ENCODE measurements around the gene IGFBP2.

The IGFBP2 gene

DNA sequence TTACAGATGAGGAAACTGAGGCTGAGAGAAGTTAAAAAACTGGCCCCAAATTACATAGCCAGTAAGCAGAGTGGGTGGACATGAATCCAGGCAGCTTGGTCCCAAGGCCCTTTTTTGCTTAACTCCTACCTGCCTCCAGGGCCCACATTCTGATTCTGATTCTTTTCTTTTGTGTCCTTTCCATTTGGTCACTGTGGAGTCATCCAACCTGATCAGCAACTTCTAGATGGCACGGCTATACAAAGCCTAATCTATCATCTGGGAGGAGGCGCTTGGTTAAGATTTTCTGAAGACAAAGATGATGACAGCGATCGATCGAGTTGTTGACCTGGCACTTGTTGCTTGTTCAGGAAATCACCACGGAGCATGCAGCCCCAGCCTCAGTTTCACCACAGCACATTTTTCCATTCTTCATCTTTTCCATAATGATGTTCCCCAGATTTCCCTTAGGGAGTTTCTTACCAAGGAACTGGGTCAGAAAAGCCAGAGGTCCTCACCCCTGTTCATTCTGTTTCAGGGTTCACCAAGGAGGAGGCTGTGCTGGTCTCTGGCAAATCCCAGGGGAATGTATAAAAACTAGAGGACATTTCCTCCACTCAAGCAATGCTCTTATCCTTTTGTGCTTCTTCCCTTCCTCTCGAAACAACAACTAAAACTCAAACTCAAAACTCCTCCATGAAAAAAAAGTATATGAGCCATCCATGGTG, 6.9 kb upstream of the IGFBP2 start:
- no peaks in the 10 kb centered on the region for H4K20me1 ChIP-seq (ENCODE audit: insufficient read depth, low read length)
- TF ChIP-seq EZH2phosphoT487 (IDR thresholded peaks at IDR 0.05; ENCODE audit: low read depth): no peak
- TF ChIP-seq, protein P1, sequence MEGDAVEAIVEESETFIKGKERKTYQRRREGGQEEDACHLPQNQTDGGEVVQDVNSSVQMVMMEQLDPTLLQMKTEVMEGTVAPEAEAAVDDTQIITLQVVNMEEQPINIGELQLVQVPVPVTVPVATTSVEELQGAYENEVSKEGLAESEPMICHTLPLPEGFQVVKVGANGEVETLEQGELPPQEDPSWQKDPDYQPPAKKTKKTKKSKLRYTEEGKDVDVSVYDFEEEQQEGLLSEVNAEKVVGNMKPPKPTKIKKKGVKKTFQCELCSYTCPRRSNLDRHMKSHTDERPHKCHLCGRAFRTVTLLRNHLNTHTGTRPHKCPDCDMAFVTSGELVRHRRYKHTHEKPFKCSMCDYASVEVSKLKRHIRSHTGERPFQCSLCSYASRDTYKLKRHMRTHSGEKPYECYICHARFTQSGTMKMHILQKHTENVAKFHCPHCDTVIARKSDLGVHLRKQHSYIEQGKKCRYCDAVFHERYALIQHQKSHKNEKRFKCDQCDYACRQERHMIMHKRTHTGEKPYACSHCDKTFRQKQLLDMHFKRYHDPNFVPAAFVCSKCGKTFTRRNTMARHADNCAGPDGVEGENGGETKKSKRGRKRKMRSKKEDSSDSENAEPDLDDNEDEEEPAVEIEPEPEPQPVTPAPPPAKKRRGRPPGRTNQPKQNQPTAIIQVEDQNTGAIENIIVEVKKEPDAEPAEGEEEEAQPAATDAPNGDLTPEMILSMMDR (IDR thresholded peaks at IDR 0.05; ENCODE audit: low read depth, low read length): no peak
- no peaks in the 10 kb centered on the region for H3K27me3 ChIP-seq (ENCODE audit: low read depth, low read length)
- H2AFZ ChIP-seq (ENCODE audit: low read depth, low read length): no peak overlapping the region
- H3K36me3 ChIP-seq (replicated peaks; ENCODE audit: low read depth, low read length): no peaks in the 10 kb centered on the region
- H3K9ac ChIP-seq (ENCODE audit: low read length): no peak overlapping the region
- no peak overlapping the region for H3K4me3 ChIP-seq (ENCODE audit: low read length)
- no peaks in the 10 kb centered on the region for H3K4me1 ChIP-seq (ENCODE audit: low read length)
- no peak overlapping the region for H3K27ac ChIP-seq (ENCODE audit: low read length)
- H3K79me2 ChIP-seq (ENCODE audit: low read length): no peaks in the 10 kb centered on the region
- H3K9me3 ChIP-seq (ENCODE audit: insufficient read depth, low read length): no peaks in the 10 kb centered on the region
- no peak overlapping the region for H3K4me2 ChIP-seq (ENCODE audit: low read length)

DNA sequence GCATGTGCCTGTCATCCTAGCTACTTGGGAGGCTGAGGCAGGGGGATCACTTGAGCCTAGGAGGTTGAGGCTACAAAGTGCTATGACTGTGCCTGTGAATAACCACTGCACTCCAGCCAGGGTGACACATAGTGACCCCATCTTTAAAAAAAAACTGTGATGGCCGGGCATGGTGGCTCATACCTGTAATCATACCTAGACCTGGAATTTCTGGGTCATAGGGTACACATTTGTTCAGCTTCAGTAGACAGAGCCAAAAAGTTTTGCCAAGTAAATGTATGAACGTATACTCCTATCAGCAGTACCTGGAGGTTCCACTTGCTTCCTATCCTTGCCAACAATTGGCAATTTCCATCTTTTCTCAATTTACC, 6.4 kb upstream of the IGFBP2 start:
- Histone ChIP-seq H2AFZ (ENCODE audit: low read depth, low read length) (no peak overlapping the region), H3K27ac (ENCODE audit: low read length) (no peak overlapping the region), H3K79me2 (ENCODE audit: low read length) (no peaks in the 10 kb centered on the region), H3K4me3 (ENCODE audit: low read length) (no peak overlapping the region), H3K36me3 (replicated peaks; ENCODE audit: low read depth, low read length) (no peaks in the 10 kb centered on the region), H3K27me3 (ENCODE audit: low read depth, low read length) (no peaks in the 10 kb centered on the region), H3K4me1 (ENCODE audit: low read length) (no peaks in the 10 kb centered on the region), H3K4me2 (ENCODE audit: low read length) (no peak overlapping the region), H3K9ac (ENCODE audit: low read length) (no peak overlapping the region), H3K9me3 (ENCODE audit: insufficient read depth, low read length) (no peaks in the 10 kb centered on the region), H4K20me1 (ENCODE audit: insufficient read depth, low read length) (no peaks in the 10 kb centered on the region)
- TF ChIP-seq EZH2phosphoT487 (IDR thresholded peaks at IDR 0.05; ENCODE audit: low read depth): no peak
- TF ChIP-seq, protein P1 (IDR thresholded peaks at IDR 0.05; ENCODE audit: low read depth, low read length): no peak

DNA sequence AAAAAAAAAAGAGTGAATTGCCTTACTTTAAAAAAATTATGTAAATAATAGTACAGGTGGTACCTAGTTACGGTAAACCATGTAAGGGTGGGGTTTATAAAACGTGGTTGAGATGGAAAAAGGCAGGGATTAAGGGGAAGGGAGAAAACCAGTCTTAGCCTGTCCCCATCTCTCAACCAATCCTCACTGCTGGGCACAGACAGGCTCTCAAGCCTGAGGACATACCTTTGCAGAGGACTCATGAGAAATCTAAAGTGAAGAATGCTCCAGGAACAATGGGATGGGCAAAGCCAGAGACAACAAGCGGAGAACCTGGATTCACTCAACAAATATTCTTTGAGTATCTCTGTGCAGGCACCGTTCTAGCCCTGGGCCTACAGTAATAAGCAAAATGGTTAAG, 3.4 kb upstream of the IGFBP2 start:
- Histone ChIP-seq H3K9me3 (ENCODE audit: insufficient read depth, low read length) (no peaks in the 10 kb centered on the region), H4K20me1 (ENCODE audit: insufficient read depth, low read length) (no peaks in the 10 kb centered on the region), H3K27ac (ENCODE audit: low read length) (no peak overlapping the region), H3K79me2 (ENCODE audit: low read length) (no peaks in the 10 kb centered on the region), H3K27me3 (ENCODE audit: low read depth, low read length) (0 out of 2 replicates have a peak, but pooled peaks cover under 1% of the 10 kb centered on the region), H3K4me2 (ENCODE audit: low read length) (no peak overlapping the region), H3K9ac (ENCODE audit: low read length) (no peak overlapping the region), H3K4me1 (ENCODE audit: low read length) (no peaks in the 10 kb centered on the region), H3K36me3 (replicated peaks; ENCODE audit: low read depth, low read length) (no peaks in the 10 kb centered on the region), H2AFZ (ENCODE audit: low read depth, low read length) (no peak overlapping the region), H3K4me3 (ENCODE audit: low read length) (no peak overlapping the region)
- TF ChIP-seq, protein P1 (IDR thresholded peaks at IDR 0.05; ENCODE audit: low read depth, low read length): no peak
- no peak for TF ChIP-seq EZH2phosphoT487 (IDR thresholded peaks at IDR 0.05; ENCODE audit: low read depth)

DNA sequence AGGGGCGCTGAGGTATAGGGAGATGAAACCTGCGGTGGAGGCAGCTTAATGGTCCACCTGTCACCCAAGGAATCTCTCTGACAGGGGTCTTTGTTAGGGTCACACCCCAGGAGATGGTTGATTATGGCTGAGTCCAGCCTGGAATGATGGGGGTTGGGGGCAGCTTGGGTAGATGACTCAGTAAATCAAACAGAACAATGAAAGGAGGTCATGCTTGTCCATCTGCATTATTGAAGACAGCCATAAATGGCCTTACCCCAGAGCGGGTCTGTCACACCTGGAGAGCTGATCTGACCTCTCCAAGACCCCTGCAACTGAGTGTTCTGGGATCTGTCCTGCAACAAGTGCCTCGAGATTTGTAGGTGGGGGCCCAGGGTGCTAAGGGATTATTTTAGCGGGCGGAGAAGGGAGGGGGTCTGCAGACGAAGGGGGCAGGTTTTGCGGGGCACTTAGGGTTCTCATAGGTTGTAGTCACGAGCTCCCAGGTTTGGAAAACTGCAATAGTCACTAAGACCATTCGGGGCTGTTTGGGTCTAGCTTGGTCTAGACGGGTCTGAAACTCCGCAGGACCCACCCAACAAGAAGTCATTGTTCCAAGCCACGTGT, 771 bp upstream of the IGFBP2 start:
- TF ChIP-seq, protein P1 (IDR thresholded peaks at IDR 0.05; ENCODE audit: low read depth, low read length): no peak
- TF ChIP-seq EZH2phosphoT487 (IDR thresholded peaks at IDR 0.05; ENCODE audit: low read depth): no peak
- Histone ChIP-seq H3K27me3 (ENCODE audit: low read depth, low read length) (0 out of 2 replicates have a peak, but pooled peaks cover 4% of the 10 kb centered on the region), H3K4me1 (ENCODE audit: low read length) (no peaks in the 10 kb centered on the region), H3K79me2 (ENCODE audit: low read length) (no peaks in the 10 kb centered on the region), H3K9me3 (ENCODE audit: insufficient read depth, low read length) (no peaks in the 10 kb centered on the region), H3K9ac (ENCODE audit: low read length) (no peak overlapping the region), H4K20me1 (ENCODE audit: insufficient read depth, low read length) (no peaks in the 10 kb centered on the region), H2AFZ (ENCODE audit: low read depth, low read length) (no peak overlapping the region), H3K4me3 (ENCODE audit: low read length) (no peak overlapping the region), H3K27ac (ENCODE audit: low read length) (no peak overlapping the region), H3K36me3 (replicated peaks; ENCODE audit: low read depth, low read length) (no peaks in the 10 kb centered on the region), H3K4me2 (ENCODE audit: low read length) (no peak overlapping the region)
